Activated T-cell treated with anti-CD3 and anti-CD28 coated beads, Interleukin-2, amount 50 U/mL, for 48 hours (primary cell): ENCODE results near the gene OVOL1.

Experiments used
- DNase-seq, 2 experiments: peaks; one replicate each; pipeline ENCODE4 v3.0.0-alpha.2; 2020

OVOL1 gene

DNA sequence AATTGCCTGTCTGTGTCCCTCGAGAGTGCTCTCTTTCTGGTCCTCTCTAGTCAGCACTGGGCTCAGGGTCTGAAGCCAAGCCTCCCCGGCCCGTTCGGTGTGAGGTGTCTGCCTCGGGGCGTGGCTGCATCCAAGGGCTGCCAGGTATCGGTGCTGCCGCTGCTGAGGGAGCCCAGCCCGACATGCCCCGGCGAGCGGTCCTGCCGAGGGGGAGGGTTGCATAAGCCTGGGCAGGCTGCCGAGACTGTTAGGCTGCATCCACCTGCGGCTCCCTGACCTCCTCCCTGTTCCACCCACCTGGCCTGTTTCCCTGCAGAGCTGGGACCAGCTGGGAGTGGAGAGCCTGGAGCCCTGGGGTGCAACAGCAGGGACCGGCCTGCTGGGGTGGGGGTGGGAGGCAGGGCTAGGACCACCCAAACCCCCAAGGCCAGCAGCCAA is 6.3 kb downstream of the OVOL1 start:
- no peak for DNase-seq

GRCh38 chr11:65793625-65794400 is 7.0 kb downstream of the OVOL1 start:
- DNase-seq: no peak

GRCh38 chr11:65794570-65795510 is 8.0 kb downstream of the OVOL1 start:
- DNase-seq: no peak

- no peak for DNase-seq
These were observed 10.1 kb downstream of the OVOL1 start for GRCh38 chr11:65796726-65797601.

DNA sequence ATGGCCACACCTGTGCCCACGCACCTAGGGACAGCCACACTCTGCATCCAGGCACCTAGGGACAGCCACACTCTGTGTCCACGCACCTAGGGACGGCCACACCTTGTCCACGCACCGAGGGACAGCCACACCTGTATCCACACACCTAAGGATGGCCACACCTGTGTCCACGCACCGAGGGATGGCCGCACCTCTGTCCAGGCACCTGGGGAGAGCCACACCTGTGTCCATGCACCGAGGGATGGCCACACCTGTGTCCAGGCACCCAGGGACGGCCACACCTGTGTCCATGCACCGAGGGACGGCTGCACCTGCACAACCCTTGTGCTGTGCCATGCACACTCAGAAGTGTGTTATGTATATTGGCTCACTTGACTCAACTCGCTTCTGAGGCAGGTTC is 10.8 kb downstream of the OVOL1 start:
- DNase-seq: no peak

- DNase-seq: no peak
These were observed 12.0 kb downstream of the OVOL1 start for GRCh38 chr11:65798882-65799281.

DNA sequence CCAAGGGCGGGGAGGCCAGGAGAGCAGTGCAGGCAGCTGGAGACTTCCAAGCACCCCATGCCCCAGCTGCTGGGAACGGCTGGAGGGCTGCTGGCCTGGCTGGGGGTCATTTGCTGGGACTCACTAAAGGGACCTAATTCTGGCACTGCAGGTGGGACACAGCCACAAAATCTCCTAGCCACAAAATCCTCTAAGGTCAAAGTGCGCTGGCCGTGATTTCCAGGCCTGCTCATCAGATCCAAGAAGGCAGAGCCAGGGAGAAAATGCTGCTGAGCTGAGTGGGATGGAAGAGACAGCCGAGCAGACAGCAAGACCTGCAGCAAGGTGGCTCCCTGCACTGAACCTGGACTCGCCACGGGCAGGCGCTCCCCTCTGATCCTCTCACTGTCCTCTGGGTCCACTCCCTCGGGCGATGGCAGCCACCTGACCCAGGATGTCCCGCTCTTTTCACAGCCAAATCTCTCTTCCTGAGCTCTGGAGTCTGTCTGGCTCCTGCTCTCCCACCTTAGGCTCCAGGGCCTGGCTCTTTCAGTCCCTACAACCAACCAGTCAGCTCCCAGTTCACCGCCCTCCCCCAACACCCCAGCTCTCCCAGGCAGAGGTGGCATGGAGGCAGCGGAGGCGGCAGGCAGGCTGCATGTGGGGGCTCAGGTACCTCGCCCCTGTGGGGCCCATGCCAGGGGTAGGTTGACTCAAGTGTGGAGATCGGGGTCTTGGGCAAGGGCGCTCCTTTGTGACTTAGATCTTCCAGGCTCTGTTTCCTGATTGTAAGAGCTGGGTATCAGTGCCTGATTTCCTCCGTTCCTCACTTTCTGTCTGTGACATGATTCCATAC is 14.5 kb downstream of the OVOL1 start:
- DNase-seq: no peak

GRCh38 chr11:65802841-65803240 is 16.0 kb downstream of the OVOL1 start:
- DNase-seq: no peak

DNA sequence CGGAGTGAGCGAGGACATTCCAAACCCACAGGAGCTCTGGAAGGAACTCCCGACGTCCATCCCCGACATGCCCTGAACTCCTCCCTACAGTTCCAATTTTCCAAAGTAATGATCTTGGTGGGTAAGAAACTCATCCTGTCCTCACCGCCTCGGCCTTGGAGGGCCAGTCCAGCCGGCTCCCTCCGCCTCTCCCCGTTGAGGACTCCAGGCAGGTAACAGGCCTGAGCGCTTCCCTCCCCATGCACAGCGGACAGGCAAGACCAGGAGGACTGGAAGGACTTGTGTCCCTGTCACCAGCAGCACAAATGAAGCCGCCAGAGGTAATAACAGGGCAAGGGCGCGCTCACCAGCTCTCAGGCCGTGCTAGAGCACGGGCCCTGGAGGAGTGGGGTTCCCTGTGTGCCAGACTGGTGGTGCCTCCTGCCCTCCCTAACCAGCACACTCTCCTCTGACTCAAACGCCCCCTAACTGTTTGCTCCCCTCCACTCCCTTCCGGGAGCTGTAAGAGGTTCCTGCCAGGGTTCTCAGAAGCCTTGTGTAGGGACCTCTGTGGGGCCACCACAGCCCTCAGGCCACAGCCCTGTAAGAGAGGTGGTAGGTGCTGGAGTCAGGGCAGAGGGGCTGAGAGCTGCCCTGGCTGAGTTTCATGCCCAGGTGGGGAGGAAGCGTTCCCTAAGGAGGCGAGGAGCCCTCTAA is 17.1 kb downstream of the OVOL1 start:
- no peak for DNase-seq

DNA sequence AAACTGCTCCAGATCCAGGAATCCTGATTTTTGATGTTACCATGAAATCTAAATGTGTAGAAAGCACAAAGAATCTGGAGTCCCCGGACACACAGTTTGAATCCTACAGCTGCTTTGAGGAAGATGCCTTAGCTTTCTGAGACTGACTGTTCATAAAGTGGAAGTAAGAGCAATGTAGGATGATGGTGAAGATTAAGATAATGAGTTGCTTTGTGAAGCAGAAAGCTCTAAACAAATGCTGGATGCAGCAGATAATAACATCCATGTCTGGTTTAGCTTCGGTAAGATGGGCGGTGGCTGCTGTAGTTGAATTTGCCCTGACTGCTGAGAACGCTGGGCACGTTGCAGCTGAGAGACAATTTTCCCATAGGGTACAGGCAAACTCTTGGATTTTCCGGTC is 20.1 kb downstream of the OVOL1 start:
- DNase-seq: no peak

DNA sequence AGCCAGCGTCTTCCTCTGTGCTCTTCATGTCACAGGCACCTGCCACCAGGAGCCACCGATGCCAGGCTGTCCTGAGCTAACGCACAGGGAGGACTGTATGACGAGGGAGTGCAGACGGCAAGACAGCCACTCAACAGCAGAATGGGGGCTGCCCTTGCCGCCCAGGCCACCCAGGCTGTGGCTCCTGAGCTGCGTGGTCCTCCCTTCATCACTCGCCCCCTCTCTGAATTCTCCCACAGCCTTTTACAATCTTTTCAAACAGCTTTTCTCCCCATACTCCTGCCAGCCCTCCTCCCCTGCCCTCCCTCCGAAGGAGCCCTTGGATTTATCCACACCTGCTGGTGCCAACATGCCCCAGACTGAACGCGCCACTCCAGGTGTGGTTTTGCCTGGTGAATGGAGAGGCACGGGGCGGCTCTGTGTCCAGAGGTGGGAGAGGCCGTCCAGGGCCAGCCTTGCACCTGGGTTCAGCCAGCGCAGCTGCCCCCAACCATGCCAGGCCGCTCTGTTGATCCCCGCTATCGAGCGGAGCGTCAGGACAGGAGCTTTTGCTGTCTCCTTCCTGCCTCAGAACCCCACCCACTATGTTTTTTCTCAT is 22.0 kb downstream of the OVOL1 start:
- DNase-seq: no peak

GRCh38 chr11:65809496-65809895 is 22.6 kb downstream of the OVOL1 start:
- no peak for DNase-seq

DNA sequence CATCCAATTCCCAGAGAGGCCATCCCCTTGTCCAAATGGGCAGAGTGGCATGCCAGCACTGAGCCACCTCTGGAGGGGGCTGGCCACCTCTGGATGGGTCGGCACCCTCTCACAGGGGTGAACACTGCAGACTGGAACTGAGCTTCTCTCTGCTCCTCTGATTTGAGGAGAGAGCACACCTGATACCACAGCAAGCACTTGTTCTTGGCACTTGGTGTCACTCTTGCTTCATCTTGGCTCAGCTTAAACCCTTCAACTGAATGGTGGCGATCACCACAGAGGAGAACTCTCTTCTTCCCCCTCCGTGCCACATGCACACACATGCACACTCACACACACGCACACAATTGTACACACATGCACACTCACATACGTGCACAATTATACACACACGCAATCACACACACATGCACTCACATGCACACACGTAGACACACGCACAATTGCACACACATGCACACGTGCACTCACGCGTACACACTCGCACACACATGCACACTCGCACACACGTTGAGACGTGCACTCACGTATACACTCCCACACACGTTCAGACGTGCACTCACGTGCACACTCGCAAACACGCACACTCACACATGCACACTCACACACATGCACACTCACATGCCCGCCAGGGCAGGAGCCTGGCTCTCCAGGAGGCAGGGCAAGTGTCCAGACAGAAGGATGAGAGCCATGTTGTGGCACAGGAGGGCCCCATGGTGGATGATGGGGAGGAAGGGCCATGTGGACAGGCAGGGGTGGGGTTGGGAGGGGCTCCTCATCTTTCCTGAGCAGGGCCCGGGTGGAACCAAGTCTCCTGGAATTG is 23.4 kb downstream of the OVOL1 start:
- DNase-seq: no peak

- no peak for DNase-seq
These were observed 25.1 kb downstream of the OVOL1 start for GRCh38 chr11:65811764-65812475.

DNA sequence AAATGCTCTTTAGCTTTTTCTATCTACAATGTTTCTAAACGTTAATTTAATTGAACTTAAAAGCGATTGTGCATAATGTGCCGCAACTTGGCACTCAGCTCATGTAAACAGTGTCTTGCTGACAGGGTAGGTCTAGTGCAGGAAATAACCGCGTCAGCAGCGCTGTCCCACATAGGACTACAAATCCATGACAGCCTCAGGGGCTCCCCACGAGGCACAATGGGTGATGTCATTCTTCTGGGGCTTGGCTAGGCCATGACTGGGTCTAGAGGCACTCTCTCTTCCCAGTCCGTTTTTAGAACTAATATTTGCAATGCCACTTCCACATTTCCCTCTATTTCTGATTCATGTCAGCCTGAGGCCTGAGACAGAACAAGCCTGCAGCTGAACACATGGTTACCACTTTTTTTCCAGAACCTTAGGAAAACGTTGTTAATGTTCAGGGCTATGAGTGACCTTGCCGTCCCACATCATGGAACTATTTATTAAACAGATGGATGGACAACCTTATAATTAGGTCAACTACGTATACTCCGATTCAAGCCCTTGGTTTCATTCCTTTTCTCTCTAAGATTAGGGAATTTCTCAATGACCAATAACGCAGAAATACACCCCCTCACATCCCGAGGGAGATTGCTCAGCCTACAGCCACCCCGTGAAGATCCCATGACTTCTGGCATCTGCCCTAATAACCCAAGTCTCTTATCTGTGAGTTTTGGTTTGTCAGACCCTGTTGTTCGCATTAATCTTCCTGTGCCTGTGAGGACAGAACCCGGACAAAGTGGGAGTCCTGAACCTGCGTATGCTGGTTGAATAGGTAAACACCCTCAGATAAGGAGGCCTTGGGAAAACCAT is 27.5 kb downstream of the OVOL1 start:
- no peak for DNase-seq

DNA sequence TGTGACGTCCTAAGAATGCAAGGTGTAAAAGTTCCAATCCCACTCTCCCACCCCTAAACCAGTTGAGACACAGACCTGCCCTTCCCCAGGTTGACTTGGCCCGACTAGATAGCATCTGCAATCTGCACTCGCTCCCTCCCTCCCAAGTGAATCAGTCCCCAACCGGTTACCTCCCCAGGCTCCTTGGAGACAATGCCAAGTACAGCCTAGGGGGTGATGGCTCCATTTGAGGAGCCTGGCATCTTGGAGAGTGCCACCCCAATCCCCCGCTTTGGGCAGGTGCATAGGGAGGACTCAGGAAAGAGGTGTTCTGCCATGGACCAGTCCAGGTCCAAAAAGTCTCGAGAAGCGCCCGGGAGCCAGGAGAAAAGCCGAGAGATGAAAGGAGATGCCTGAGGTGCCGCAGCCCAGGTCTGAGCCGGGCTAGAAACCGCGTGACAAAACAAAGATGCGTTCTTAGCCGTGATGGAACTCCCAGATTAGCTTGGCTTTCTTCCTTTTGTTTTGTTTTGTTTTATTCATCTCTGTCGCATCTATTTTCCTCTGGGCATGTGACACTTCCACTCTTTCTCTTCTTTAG is 28.2 kb downstream of the OVOL1 start:
- DNase-seq: no peak

- no peak for DNase-seq
These were observed 29.8 kb downstream of the OVOL1 start for GRCh38 chr11:65816696-65817095.

DNA sequence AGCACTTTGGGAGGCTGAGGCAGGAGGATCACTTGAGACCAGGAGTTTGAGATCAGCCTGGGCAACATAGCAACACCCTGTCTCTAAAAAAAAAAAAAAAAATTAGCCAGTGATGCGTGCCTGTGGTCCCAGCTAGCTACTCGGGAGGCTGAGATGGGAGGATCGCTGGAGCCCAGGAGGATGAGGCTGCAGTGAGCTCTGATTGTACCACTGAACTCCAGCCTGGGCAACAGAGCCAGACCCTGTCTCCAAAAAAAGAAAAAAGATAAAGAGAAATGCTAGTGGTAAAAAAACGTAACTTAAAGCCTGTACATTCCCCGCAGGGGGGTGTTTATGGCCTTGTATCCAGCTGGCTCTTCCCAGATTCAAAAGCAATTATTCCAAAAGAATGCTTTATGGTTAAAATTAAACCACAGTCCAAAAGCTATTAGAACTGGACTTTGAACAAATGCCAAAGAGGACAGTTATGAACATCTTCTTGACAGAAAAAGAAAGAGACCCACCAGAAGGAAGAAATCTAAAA is 30.5 kb downstream of the OVOL1 start:
- DNase-seq: no peak
